ENCODE data around the gene CFAP68.
"Not testable (repeated sequence)": the region's sequence is repeated elsewhere in the genome, so short reads cannot be mapped to it uniquely, and the experiment has no call there.

Gene CFAP68

DNA sequence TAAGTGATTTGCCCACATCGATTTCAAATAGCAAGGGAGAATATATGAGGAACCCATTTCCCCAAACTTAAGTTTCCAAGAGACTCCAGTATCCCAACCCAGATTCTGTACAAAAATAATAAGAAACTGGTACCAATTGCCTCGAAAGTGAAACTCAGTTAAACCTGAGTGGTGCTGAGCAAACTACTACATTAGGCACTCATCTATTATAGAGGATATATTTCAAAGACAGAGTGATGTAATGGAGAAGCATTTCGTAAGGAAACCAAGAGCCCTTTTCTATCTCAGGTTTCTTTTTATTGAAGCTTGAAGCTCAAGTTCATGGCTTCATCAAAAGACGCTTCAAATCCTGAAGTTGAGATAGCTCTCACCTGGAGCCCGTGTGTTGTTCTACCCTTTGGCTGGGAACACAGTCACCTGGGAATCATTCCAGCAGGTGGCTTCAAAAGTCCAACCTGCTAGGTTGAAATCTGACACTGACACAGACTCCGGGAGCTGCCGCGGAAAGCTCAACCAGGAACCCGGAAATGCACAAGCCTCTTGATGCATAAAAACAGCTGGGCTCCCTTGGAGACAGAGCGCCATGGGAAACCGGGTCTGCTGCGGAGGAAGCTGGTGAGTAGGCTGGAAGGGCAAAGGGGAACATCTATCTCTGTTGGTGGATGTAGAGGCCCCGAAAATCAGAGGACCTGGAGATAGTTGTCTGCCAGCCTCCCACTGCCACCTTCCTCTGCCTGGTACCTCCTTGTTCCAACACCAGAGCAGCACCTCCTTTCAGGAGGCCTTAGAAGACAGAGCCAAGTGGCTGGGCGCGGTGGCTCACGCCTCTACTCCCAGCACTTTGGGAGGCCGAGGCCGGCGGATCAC, 39.3 kb downstream of the CFAP68 start, which contains the start of gene C11orf52:
C11orf52 (plus strand) TSS at position 524 of the 867 bp plus-strand sequence; CDS start at position 584, 60 bp downstream.
- DNase-seq (ENCODE audit: low read depth): no peak

DNA sequence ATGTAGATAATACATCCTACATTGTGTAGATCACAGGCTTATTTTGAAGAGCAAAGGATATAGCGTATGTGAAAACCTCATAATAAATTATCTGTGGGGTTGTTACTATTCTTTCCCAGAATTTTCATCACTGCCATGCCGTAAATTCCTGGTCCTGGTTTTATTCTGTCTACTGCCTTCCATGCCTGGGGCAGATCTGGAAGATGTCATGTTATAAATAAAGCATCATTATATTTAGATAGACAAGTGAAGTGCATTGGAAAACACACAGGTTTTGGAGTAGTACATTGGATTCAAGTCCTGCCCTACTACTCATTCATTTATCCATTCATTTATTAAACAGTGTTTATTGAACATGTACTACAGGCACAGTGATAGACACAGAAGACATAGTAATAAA, 41.6 kb downstream of the CFAP68 start:
- DNase-seq (ENCODE audit: low read depth): no peak

DNA sequence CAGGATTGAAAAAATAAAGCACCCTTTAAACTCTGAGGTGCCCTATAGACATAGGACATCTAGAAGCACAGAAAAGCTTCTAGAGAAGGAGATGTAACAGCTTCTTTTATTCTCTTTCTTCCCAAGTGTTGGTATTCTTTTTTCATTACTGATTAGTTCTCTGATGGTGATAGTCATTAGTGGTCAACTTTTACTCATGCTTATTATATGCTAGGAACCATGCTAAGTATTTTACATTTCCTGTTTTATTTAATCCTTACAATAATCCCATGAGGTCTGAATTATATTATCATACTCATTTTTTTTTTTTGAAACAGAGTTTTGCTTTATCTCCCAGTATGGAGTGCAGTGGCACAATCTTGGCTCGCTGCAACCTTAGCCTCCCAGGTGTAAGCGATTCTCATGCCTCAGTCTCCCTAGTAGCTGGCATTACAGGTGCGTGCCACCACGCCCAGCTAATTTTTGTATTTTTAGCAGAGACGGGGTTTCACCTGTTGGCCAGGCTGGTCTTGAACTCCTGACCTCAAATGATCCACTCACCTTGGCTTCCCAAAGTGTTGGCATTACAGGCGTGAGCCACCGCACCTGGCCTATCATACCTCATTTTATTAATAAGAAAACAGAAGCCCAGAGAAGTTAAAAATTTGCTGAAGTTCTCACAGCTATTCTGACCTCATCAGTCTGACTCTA, 42.3 kb downstream of the CFAP68 start:
- no peak for DNase-seq (ENCODE audit: low read depth)

DNA sequence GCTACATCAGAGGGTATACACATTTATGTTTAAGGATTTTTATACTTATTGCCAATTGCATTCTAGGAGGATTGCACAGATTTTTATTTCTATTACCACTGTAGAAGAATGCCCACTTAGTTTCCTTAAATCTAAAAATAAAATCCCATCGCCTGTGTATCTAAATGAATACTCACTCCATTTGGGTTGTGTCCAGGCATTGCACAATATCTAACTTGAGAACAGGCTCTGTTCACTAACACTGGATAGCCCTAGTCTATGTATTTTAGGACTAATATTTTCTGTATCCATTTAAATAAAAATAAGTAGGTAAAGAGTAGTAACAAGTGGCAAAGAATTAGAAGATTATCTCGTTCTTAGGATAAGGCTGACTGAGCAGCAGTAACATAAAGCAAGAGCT, 43.5 kb downstream of the CFAP68 start:
- no peak for DNase-seq (ENCODE audit: low read depth)

DNA sequence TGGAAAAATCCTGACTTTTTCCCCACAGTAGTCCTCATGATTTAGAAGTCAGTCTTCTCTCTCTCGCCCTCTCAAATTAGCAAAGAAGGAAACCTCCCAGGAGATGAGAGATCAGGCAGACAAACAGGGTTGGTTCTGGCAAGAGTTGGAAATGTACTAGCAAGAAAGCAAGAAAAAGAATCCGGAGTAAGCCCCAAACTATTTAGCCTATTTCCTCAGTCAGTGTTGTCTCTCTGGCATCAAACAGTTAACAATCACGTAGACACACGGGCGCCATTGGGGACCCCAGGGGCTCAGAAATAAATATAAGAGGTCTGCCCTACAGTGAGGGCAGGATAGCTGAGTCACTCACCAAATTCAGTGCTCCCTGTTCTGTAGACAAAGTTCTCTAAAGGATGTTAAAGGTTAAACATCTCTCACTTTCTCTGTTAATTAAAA, 44.0 kb downstream of the CFAP68 start:
- DNase-seq (ENCODE audit: low read depth): no peak

DNA sequence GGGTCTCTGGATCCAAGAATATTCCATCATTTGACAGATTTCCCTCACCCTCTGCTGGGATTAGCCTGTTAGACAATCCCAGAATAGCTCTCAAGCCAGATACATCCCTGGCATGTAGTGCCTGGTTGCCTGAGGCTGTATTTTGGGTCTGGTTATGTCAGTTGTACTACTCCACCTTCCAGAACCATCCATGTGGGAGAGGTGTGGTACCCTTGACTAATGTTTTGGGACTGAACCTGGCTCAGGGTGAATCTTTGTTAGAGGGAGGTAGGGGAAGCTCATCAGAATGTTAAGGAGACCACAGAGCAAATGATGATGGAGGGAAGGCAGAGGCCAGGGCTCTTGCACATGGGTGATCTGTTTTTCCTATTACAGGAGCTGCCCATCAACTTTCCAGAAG, 44.6 kb downstream of the CFAP68 start:
- no peak for DNase-seq (ENCODE audit: low read depth)

DNA sequence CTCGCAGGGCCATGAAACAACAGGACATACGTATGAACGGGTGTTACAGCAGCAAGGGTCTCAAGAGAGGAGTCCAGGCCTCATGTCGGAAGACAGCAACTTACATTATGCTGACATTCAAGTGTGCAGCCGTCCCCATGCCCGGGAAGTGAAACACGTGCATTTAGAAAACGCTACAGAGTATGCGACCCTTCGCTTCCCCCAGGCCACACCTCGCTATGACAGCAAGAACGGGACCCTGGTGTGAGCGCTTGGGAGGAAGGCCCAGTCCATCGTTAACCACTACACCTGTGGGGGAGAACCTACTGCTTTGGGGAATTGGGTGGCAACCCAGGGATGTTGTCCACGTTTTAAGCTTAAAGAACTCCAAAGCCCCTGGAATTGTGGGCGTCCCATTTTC, 46.6 kb downstream of the CFAP68 start:
- DNase-seq (ENCODE audit: low read depth): no peak

DNA sequence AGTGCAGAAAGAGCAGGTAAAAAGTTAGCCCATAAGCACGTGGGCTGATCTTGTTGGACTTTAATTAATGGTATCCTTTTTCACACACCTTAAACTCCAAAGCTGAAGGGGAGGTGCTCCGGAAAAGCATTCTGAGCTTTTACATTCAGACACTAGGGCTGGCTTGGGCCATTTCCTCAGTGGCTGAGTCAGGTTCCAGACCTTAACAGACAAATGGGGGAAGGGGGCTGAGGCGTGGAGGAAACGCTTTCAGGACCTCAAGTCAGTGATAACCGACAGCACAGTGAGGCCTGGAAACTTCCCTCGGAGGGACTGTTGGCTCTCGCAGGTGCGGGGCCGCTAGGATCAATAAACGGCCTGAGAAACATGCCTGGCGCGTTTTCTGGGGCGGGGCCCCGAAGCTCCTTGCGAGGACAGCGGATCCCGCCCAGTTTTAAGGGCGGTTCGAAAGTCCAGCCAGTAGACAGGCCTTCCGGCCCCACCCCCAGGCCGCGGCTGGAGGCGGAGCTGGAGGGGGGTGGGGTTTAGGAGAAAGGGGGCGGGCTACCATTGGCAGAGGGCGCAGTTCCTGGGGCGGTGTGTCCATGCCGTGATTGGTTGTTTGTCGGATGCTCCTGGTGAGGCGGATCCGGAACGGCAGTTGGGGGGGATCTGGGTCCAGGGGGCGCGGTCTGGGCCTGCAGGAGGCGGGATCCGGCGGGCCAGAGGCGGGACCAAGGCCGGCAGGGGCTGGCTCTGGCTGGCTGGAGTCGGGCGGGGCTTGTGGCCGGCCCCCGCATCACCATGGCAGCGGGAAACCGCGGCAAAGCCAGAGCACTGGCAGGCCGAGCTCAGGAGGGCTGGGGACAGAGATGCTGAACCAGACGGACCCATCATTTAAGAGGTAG, 47.4 kb downstream of the CFAP68 start:
- peak; percentile 90 for DNase-seq (ENCODE audit: low read depth)

DNA sequence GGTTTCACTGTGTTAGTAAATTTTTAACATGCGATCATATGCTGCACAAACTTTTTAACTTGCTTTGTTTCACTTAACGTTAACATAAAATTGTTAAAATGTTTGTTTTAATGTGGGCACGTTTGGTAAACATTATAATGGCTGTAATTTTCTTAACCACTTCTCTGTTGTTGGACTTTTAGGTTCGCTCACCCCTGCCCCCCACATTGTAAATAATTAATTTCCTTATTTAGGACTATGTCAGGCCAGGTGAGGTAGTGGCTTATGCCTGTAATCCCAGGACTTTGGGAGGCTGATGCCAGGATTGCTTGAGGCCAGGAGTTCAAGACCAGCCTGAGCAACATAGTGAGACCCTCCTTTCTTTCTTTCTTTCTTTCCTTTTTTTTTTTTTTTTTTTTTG, 51.1 kb downstream of the CFAP68 start:
- no peak for DNase-seq (ENCODE audit: low read depth)

DNA sequence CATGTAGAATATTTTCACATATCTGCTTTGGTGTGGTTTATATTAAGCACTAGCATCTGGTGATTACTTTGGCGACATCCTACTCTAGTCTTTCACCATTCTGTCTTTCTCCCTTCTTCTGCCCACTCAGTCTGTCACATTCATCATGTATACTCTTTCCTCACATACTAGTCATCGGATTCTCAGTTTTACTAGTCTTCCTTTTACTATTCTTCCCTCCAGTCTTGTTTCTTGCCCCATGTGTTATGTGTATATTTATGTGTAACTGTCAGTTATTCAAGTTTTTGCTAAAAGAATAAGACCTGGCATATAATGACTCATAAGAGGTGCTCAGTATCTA, 53.2 kb downstream of the CFAP68 start:
- DNase-seq (ENCODE audit: low read depth): no peak

DNA sequence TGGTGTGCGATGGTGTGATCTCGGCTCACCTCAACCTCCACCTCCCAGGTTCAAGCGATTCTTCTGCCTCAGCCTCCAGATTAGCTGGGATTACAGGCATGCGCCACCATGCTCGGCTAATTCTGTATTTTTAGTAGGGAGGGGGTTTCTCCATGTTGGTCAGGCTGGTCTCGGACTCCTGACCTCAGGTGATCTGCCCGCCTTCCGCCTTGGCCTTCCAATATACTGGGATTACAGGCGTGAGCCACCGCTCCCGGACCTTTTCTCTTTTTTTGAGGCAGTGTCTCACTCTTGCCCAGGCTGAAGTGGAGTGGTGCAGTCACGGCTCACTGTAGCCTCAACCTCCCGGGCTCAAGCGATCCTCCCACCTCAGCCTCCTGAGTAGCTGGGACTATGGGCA, 53.8 kb downstream of the CFAP68 start:
- DNase-seq (ENCODE audit: low read depth): not testable (repeated sequence)

DNA sequence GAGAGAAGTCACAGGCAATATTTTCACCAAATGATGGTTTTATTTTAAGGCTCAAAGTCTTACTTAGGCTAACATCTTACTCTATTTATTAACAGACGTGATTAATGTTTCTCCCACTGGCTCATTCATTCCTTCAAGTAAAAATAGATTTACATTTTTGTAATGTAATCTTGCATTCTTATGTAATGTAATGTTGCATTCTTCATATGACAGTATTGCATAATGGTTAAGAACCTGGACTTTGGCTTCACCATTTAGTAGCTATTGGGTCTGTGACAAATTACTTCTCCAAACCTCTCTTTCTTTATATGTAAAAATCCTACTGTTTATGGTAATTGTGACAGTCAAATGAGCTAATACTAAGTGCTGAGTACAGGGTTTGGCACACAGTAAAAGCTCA, 54.5 kb downstream of the CFAP68 start:
- no peak for DNase-seq (ENCODE audit: low read depth)

DNA sequence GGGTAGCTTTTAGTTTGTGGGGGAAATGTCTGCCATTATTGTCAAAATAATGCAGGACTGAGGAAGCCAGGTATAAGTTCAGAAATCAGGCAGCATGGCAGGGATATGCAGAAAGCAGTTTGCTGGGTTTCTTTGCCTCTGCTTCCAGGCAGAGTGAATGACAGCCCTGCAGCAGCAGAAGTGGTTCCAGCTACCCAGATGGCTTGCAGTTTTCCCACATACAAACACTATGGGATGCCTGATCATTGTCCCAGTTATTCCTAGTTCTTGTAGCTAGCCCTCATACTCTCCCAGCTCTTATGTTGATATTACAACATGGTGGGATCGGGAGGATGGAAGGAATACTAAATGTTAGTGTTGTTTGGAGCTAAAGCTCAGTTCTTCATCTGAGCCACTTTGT, 55.0 kb downstream of the CFAP68 start:
- no peak for DNase-seq (ENCODE audit: low read depth)

Data from activated T-cell treated with anti-CD3 and anti-CD28 coated beads for 1 hour (primary cell).